ENCODE measurements around the gene SBF2. TPM values are rescaled to one million over a fixed set of nuclear protein-coding genes. Genes with fewer than 3 reads are reported as not detected.

Gene SBF2
- total and polyA plus RNA-seq, 2 of the 13 experiments (the other 11 are each of a cell fraction or from before 2014, with no cell fraction given): 24.0 to 45.8 TPM

DNA sequence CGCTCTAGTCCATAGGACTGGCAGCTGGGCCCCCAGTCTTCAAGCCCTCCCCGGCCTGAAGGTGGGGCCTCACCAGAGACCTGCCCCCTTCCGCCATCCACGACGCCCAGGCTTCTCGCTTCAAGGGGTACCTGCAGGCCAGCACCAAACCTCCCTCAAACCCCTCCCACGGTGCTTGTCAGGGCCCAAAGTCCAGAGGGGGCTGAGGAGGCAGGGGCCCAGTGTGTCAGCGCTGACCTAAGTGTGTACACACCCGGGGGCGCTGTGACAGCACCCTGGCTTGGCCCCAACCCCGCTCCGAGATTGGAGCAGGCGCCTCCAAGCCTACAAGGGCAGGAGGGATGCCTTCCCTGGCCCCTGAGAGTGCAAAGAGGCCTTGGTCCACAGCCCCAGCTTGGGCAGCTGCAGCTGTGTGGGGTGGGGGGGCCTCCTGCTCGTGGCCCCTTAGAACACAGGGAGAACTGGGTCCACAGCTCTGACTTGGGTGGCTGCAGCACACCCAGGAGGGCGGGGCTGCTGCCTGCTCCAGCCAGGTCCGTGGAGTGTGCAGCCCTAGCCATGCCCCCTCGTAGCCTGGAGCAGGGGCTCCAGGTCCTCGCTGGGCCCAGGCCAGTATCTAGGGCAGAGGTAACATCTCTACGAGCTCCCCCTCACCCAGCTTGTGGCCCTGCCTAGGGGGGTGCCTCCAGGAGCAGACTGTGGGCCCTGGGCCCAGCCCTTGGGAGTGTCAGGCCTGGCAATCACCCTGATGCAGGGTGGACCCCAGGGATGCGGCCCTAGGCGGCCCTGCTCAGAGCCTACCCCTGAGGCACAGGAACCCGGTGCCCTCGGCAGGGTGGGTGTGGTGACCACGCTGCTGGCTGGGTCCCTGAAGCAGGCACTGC is 4.9 kb downstream of the SBF2 start (continued):
- TF ChIP-seq FOXK1 (CRISPR knock-in tag; IDR thresholded peaks at IDR 0.05; ENCODE audit: borderline replicate concordance, low read depth): peak; percentile 71; the same call in 1 of the 2 replicates
- no peak for TF ChIP-seq HNRNPH1 (optimal IDR thresholded peaks at IDR 0.05; ENCODE audit: low read depth, low read length)
- peak; percentile 34; the same call in 1 of the 2 replicates for TF ChIP-seq ZNF724P (CRISPR knock-in tag; IDR thresholded peaks at IDR 0.05; ENCODE audit: borderline replicate concordance)
- TF ChIP-seq ZNF230 (CRISPR knock-in tag; IDR thresholded peaks at IDR 0.05): no peak
- no peak for TF ChIP-seq RELA (CRISPR knock-in tag; IDR thresholded peaks at IDR 0.05)
- TF ChIP-seq ZNF788 (CRISPR knock-in tag; IDR thresholded peaks at IDR 0.05; ENCODE audit: borderline replicate concordance): peak; percentile 67; the same call in 1 of the 2 replicates
- TF ChIP-seq BHLHE40 (IDR thresholded peaks at IDR 0.05; ENCODE audit: low read length): no peak
- TF ChIP-seq ZNF746 (CRISPR knock-in tag; IDR thresholded peaks at IDR 0.05): no peak
- no peak for TF ChIP-seq JDP2 (CRISPR knock-in tag; IDR thresholded peaks at IDR 0.05; ENCODE audit: borderline replicate concordance)
- no peak for TF ChIP-seq ZKSCAN8 (CRISPR knock-in tag; IDR thresholded peaks at IDR 0.05; ENCODE audit: borderline replicate concordance)
- TF ChIP-seq, protein P1, sequence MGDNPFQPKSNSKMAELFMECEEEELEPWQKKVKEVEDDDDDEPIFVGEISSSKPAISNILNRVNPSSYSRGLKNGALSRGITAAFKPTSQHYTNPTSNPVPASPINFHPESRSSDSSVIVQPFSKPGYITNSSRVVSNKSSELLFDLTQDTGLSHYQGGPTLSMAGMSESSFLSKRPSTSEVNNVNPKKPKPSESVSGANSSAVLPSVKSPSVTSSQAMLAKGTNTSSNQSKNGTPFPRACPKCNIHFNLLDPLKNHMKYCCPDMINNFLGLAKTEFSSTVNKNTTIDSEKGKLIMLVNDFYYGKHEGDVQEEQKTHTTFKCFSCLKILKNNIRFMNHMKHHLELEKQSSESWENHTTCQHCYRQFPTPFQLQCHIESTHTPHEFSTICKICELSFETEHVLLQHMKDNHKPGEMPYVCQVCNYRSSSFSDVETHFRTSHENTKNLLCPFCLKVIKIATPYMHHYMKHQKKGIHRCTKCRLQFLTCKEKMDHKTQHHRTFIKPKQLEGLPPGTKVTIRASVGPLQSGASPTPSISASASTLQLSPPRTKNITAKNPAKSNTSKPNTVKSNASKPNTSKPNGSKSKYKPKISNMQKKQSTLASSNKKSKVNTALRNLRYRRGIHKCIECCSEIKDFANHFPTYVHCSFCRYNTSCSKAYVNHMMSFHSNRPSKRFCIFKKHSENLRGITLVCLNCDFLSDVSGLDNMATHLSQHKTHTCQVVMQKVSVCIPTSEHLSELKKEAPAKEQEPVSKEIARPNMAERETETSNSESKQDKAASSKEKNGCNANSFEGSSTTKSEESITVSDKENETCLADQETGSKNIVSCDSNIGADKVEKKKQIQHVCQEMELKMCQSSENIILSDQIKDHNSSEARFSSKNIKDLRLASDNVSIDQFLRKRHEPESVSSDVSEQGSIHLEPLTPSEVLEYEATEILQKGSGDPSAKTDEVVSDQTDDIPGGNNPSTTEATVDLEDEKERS (CRISPR knock-in tag; IDR thresholded peaks at IDR 0.05): no peak
- TF ChIP-seq ZNF709 (CRISPR knock-in tag; IDR thresholded peaks at IDR 0.05): no peak
- TF ChIP-seq, protein P2, sequence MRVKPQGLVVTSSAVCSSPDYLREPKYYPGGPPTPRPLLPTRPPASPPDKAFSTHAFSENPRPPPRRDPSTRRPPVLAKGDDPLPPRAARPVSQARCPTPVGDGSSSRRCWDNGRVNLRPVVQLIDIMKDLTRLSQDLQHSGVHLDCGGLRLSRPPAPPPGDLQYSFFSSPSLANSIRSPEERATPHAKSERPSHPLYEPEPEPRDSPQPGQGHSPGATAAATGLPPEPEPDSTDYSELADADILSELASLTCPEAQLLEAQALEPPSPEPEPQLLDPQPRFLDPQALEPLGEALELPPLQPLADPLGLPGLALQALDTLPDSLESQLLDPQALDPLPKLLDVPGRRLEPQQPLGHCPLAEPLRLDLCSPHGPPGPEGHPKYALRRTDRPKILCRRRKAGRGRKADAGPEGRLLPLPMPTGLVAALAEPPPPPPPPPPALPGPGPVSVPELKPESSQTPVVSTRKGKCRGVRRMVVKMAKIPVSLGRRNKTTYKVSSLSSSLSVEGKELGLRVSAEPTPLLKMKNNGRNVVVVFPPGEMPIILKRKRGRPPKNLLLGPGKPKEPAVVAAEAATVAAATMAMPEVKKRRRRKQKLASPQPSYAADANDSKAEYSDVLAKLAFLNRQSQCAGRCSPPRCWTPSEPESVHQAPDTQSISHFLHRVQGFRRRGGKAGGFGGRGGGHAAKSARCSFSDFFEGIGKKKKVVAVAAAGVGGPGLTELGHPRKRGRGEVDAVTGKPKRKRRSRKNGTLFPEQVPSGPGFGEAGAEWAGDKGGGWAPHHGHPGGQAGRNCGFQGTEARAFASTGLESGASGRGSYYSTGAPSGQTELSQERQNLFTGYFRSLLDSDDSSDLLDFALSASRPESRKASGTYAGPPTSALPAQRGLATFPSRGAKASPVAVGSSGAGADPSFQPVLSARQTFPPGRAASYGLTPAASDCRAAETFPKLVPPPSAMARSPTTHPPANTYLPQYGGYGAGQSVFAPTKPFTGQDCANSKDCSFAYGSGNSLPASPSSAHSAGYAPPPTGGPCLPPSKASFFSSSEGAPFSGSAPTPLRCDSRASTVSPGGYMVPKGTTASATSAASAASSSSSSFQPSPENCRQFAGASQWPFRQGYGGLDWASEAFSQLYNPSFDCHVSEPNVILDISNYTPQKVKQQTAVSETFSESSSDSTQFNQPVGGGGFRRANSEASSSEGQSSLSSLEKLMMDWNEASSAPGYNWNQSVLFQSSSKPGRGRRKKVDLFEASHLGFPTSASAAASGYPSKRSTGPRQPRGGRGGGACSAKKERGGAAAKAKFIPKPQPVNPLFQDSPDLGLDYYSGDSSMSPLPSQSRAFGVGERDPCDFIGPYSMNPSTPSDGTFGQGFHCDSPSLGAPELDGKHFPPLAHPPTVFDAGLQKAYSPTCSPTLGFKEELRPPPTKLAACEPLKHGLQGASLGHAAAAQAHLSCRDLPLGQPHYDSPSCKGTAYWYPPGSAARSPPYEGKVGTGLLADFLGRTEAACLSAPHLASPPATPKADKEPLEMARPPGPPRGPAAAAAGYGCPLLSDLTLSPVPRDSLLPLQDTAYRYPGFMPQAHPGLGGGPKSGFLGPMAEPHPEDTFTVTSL (CRISPR knock-in tag; IDR thresholded peaks at IDR 0.05; ENCODE audit: borderline replicate concordance): peak; percentile 68; the same call in 1 of the 2 replicates
- no peak; the same call in 1 of the 2 replicates for TF ChIP-seq ZSCAN9 (CRISPR knock-in tag; IDR thresholded peaks at IDR 0.05; ENCODE audit: borderline replicate concordance)
- TF ChIP-seq, protein P3, sequence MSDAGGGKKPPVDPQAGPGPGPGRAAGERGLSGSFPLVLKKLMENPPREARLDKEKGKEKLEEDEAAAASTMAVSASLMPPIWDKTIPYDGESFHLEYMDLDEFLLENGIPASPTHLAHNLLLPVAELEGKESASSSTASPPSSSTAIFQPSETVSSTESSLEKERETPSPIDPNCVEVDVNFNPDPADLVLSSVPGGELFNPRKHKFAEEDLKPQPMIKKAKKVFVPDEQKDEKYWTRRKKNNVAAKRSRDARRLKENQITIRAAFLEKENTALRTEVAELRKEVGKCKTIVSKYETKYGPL (CRISPR knock-in tag; IDR thresholded peaks at IDR 0.05): no peak
- TF ChIP-seq RORA (CRISPR knock-in tag; IDR thresholded peaks at IDR 0.05): no peak
- no peak for TF ChIP-seq MTA3 (CRISPR knock-in tag; IDR thresholded peaks at IDR 0.05)
- no peak for TF ChIP-seq ZSCAN22 (CRISPR knock-in tag; IDR thresholded peaks at IDR 0.05)
- TF ChIP-seq CREB1 (IDR thresholded peaks at IDR 0.05): peak; percentile 51; the same call in 1 of the 2 replicates
- TF ChIP-seq CREB1 (CRISPR knock-in tag; IDR thresholded peaks at IDR 0.05): no peak; the same call in 1 of the 2 replicates
- TF ChIP-seq HNF4A (CRISPR knock-in tag; IDR thresholded peaks at IDR 0.05): peak; percentile 98
